HG03378 (cell line): ENCODE data around the gene MRAS.

Experiments used
- ATAC-seq: cut with Tn5 transposase; IDR thresholded peaks from one replicate; pipeline ENCODE4 v1.9.1; 2021; ENCODE audit warnings: mild to moderate bottlenecking, moderate library complexity; ENCODE audit not compliant: unreplicated experiment

Gene MRAS

GRCh38 chr3:138384976-138385375 lies 36.6 kb downstream of the MRAS start:
- no peak for ATAC-seq

- no peak for ATAC-seq
Observed at GRCh38 chr3:138389144-138389601, 40.8 kb downstream of the MRAS start.

GRCh38 chr3:138389841-138390581 lies 41.6 kb downstream of the MRAS start:
- no peak for ATAC-seq

- no peak for ATAC-seq
Observed at GRCh38 chr3:138390582-138390932, 42.2 kb downstream of the MRAS start.

DNA sequence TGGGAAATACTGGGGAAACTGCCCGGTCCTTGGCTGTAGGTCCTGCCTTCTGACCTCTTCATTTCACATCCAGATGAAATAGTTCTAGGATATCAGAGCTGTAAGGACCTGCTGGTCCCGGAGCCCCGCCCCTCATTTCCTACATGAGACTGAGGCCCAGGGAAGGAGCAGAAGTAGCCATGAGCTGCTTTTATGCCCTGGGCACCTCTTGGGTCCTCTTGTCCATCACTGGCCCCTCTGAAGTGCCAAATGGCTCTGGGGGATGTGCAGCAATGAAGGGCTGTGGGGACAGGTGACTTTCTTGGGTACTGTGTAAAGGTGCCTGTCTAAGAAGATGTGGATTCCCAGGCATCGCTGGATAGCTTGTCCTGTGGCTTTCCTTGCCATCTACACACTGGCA lies 45.8 kb downstream of the MRAS start:
- ATAC-seq = no peak

DNA sequence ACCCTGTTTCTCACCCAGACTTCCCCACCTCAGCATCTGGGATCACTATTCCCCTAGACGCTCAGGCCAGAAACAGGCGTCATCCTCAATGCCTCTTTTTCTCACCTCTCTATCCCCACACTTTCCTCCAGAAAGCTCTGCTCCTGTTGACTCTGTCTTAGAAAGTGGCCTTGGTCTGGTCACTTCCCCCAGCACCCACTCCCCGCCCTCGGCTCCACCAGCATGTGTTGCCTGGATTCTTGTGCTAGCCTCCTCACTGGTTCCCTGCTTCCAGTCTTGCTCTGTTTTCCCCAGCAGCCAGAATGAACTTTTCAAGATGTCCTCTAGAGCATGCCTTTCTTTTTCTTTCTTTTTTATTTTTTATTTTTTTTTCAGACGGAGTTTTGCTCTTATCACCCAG lies 46.3 kb downstream of the MRAS start:
- no peak for ATAC-seq

DNA sequence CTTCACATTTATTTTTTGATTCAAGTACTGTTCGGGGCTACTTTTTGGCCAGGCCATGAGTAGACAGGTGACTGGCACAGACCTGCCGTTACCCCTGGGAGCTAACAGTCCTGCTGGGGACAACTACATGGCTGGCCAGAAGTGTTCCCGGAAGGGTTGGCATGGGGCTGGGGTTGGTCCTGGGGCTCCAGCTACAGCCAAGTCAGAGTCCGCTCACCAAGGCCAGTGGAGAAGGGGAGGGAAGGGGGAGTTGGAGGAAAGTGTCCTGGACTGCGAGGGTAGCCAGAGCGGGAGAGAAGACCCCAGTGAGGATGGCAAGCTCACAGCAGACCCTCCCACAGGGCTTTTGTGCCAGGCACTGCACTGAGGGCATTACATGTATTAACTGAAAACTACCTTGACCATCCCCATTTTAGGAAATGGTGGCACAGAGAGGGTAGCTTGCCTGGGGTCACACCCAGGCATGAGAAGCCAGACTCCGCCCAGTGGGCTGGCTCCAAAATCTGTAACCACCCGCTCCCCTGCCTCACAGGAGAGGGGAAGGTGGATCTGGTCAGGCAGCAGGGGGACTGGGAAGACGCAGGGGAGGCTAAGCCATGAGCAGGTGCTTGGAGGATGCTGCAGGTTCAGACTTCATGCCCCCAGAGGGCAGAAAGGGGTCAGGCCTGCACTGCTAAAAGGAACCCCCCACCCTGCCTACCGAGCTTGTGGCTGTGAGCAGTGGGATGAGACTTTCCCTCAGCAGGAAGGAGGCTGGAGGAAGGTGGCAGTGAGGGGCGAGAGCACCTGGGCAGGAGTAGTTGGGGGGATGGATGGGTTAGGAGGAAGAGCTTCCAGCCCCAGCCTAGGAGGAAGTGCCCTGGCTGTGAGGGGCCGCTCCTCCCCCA lies 47.7 kb downstream of the MRAS start:
- no peak for ATAC-seq

DNA sequence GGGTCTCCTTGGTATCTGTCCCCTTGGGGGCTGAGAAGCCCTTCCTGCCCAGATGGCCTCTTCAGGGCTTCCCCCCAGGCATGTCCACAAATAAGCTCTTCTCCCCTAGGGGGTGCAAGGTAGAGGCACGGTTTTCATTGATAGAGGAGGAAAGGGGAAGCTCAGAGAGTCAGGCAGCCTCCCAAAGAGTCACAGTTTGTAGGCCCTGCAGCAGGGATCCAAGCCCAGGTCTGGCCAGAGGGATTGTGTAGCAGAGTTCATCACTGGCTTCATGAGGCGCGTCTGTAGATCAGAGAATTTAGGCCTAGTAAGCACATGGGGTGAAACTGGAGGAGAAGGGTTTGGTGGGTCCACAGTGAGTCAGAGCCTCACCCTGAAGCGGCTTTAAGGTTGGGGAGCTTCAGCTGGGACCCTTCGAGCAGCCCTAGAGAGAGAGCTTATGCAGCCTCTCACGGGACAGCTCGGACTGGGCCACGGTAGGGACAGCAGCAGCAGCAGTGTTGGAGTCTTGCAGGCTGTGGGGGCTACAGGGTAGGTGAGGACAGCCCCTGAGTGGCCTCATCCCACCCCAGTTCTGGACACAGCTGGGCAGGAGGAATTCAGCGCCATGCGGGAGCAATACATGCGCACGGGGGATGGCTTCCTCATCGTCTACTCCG lies 48.5 kb downstream of the MRAS start:
- no peak for ATAC-seq

DNA sequence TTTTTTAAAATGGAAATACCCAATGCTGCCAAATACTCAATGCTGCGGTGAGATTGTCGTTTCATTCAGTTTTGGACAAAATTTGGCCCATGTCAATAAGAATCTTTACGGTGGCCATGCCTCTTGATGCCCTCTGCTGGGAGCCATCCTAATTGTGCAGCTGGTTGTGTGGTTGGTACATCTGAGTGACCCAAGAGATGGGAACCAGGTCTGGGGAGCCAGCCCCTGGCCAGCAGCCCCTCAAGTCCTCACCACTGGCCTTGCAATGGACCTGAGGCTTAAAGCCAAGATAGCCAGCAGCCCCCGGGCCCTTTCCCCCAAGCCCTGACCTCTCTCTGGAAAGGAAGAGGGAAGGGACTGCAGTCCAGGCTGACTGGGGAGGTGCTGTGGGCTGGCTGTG lies 49.6 kb downstream of the MRAS start:
- ATAC-seq = no peak

GRCh38 chr3:138398791-138399575 lies 50.6 kb downstream of the MRAS start:
- no peak for ATAC-seq

GRCh38 chr3:138399766-138400165 lies 51.4 kb downstream of the MRAS start:
- no peak for ATAC-seq

DNA sequence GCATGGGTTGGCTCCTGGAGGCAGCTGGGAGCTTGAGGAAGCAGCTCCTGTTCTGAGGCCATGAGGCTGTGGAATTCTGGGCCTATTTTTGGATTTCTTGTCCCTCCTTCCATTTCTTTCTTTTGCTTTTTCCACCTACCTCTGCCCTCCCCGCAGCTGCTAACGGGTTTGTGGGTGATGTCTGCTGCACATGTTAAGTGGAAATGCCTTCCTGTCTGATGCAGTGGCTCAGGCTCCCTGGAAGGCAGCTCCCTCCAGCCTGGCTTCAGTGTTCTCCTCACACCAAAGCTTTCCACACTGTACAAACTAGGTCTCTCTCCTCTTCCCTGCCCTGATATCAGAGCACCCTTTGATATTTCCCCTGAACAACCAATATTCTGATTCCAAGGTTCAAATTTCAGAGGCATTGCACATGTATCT lies 52.3 kb downstream of the MRAS start:
- no peak for ATAC-seq

DNA sequence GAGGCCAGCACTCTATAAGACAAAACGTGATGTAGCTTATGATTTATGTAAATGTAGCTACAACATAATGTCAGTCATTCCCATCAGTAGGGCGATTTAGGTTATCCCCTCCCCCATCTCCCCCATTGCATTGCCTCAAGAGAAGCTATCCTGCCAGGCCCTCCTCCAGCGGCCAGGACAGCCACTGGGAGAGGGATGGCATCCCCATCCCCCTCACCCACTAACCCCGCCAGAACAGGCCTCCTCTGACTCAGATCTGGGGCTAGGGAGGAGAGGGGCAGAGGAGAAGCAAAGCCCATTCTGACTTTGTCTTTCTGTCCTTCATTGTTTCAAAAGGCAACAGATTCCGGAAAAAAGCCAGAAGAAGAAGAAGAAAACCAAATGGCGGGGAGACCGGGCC lies 53.5 kb downstream of the MRAS start:
- no peak for ATAC-seq

DNA sequence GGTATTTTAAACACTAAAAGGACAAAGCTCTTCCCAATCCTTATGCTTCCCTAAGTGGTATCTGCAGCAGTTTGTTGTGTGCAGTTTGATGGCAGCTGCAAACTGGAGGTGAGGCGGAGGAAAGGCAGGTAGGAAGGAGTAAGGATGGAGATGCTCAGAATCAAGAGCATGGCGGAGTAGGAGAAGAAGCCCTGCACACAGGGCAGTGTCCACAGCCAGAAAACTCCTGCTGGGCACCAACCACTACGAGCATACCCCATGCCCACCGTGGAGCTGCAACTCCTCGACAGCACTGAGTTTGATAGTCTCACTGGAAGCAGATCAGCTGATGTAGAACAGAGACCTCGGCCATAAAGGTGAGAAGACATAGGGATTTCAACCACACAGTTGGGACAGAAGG lies 55.7 kb downstream of the MRAS start:
- ATAC-seq = no peak

GRCh38 chr3:138405001-138405400 lies 56.6 kb downstream of the MRAS start:
- ATAC-seq = no peak

GRCh38 chr3:138405486-138405885 lies 57.1 kb downstream of the MRAS start:
- no peak for ATAC-seq

DNA sequence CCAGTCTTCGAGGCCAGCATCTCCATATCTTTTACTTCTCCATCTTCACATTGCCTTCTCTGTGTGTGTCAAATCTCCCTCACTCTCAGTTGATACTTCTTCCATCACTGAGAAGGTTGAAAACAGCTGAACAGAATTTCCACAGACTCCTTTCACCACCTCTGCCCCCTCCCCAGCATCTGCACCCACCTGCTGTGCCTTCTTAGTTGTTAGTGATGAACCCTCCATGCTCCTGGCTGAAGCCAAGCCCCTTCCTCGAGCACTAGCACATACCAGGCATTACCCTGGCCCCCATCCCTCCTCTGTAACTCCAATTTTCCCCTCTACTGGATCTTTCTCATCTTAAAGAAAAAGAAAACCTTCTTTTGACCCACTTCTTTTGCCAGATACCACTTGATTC lies 58.2 kb downstream of the MRAS start:
- no peak for ATAC-seq

DNA sequence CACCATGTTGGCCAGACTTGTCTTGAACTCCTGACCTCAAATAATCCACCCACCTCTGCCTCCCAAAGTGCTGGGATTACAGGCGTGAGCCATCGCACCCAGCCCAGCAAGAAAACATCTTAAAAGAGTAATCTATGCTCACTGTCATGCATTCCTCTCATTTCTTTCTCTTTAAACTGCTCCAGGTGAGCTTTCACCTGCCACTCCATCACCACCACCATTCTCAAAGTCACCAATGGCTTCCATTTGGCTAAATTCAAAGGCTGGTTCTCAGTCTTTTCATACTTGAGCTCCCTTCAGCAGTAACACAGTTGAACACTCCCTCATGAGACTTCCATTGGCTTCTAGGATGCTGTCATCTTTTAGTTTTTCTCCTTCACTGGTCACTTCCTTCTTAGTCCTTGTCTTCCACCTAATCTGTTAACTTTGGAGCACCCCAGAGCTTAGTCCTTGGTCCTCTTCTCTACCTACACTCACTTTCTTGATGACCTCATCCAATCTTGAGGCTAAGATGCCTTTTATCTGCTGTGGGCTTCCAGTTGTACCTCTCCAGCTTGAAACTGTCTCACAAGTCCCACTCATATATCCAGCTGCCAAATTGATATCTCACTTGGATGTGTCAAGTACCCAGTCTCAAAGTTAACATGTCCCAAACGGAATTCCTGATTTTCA lies 59.0 kb downstream of the MRAS start:
- no peak for ATAC-seq

DNA sequence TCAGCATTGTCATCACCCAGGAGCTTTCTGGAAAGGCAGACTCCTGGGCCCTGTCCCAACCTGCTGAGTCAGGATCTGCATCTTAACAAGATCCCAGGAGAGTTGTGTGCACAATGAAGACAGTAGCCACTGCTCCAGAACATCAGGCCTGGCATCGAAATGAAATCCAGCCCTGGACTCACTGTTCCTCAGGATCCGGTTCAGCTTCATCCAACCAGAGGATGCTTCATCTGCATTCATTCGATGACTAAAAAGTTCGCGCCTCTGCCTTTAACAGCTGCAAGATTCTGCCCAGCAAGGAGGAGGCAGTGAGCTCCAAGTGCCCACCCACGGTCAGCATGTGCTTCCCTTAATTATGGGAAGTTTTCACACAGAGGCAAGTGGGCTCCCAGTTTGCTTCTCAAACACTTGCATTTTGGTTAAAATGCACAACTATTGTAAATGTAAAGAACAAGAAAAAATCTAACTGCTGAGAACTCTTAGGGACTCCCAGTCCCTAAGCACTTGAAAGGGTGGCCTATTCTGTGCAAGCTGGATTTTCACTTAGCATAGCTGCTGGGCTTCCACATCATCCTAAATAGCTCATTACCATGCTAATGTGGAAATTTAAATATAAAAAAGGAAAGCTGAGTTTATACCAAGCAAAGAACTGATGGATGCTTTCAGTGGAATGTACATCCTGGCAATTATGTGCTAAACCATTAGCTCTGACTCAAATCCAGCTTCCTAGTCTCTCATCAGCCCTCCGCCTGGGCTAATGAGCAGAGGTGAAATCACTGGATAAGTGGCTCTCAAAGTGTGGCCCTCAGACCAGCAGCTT lies 60.6 kb downstream of the MRAS start:
- no peak for ATAC-seq
